H1 (cell line): Measurements from ENCODE around the gene MREG. TPM values are rescaled to one million over a fixed set of nuclear protein-coding genes. Genes with fewer than 3 reads are reported as not detected.

Source experiments
- CTCF ChIA-PET: fragments of 300-600 bp; sonication (Branson Sonifier 250); formaldehyde crosslinking; loops from one replicate; lab custom pipeline; 2021; ENCODE audit not compliant: partially characterized antibody; lab: Charles Lee
- POLR2A ChIA-PET: fragments of 300-600 bp; sonication (Branson Sonifier 250); formaldehyde crosslinking; loops from one replicate; lab custom pipeline; 2021; ENCODE audit warnings: inconsistent platforms; ENCODE audit not compliant: partially characterized antibody; lab: Charles Lee
- DNase-seq, 2 experiments: peaks; one replicate each; pipeline versions ENCODE4 v3.0.0 to v3.0.0-alpha.2; 2010 to 2022; ENCODE audit warnings: low spot score in 2 of 2, low read depth in 1 of 2, mixed read lengths in 1 of 2
- FAIRE-seq: peaks from 2 replicates; lab custom pipeline; 2011; peaks lifted over from hg19 to GRCh38; lab: Jason Lieb, UNC
- H2AFZ ChIP-seq: 2 replicates; pipeline ENCODE4 v1.8.1; 2012; ENCODE audit warnings: low read length, inconsistent platforms
- H2AK5ac ChIP-seq: 2 replicates; pipeline ENCODE4 v1.6.1; 2013; ENCODE audit warnings: low read depth, low read length
- H2BK120ac ChIP-seq: replicated peaks from 2 replicates; pipeline ENCODE3; 2013; ENCODE audit warnings: low read depth, low read length, inconsistent platforms
- H2BK12ac ChIP-seq: 2 replicates; pipeline ENCODE4 v1.6.1; 2013; ENCODE audit warnings: low read depth, low read length
- H2BK15ac ChIP-seq: 2 replicates; pipeline ENCODE4 v1.6.1; 2013; ENCODE audit warnings: low read length
- H2BK20ac ChIP-seq: 2 replicates; pipeline ENCODE4 v1.6.1; 2013; ENCODE audit warnings: low read length
- H2BK5ac ChIP-seq: 2 replicates; pipeline ENCODE4 v1.6.1; 2013; ENCODE audit warnings: low read depth, low read length
- H3K14ac ChIP-seq: 2 replicates; pipeline ENCODE4 v1.6.1; 2013; ENCODE audit warnings: inconsistent platforms; ENCODE audit not compliant: insufficient read length
- H3K18ac ChIP-seq: 2 replicates; pipeline ENCODE4 v1.6.1; 2013; ENCODE audit warnings: low read length; ENCODE audit errors: extremely low read depth
- H3K23ac ChIP-seq: 2 replicates; pipeline ENCODE4 v1.6.1; 2013; ENCODE audit warnings: inconsistent platforms; ENCODE audit not compliant: insufficient read length
- H3K23me2 ChIP-seq: 2 replicates; pipeline ENCODE4 v1.6.1; 2013; ENCODE audit warnings: low read depth, low read length
- H3K27ac ChIP-seq: 2 replicates; pipeline ENCODE4 v1.6.1; 2011; ENCODE audit warnings: low read depth, low read length, inconsistent platforms
- H3K27me3 ChIP-seq, 4 experiments: replicated peaks in 1 of 4; 1 replicate in 1 of 4; 2 replicates in 3 of 4; pipeline versions ENCODE4 v1.6.1 to v1.8.1; 2011 to 2013; ENCODE audit warnings: low read length in 3 of 4, mild to moderate bottlenecking in 3 of 4, inconsistent platforms in 2 of 4, mixed read lengths in 2 of 4, moderate library complexity in 1 of 4; ENCODE audit not compliant: control insufficient read depth in 3 of 4, insufficient read depth in 3 of 4; ENCODE audit errors: extremely low read depth in 1 of 4
- H3K36me3 ChIP-seq, 4 experiments: 2 replicates each; pipeline versions ENCODE4 v1.6.1 to v1.8.1; 2011 to 2013; ENCODE audit warnings: mild to moderate bottlenecking in 4 of 4, low read length in 3 of 4, moderate library complexity in 2 of 4, control low read depth in 1 of 4, inconsistent platforms in 1 of 4; ENCODE audit not compliant: insufficient read depth in 4 of 4, control insufficient read depth in 2 of 4
- H3K4ac ChIP-seq: replicated peaks from 2 replicates; pipeline ENCODE3; 2013; ENCODE audit warnings: low read length, low read depth, mixed read lengths, inconsistent platforms; ENCODE audit not compliant: insufficient read length
- H3K4me1 ChIP-seq, 4 experiments: replicated peaks in 1 of 4; 1 replicate in 1 of 4; 2 replicates in 3 of 4; pipeline versions ENCODE4 v1.6.1 to v1.8.1; 2011 to 2013; ENCODE audit warnings: low read length in 3 of 4, inconsistent platforms in 2 of 4, mixed read lengths in 1 of 4; ENCODE audit not compliant: insufficient read depth in 4 of 4, control insufficient read depth in 3 of 4
- H3K4me2 ChIP-seq, 2 experiments: 2 replicates each; pipeline versions ENCODE4 v1.6.1 to v1.8.1; 2011 to 2013; ENCODE audit warnings: low read depth in 2 of 2, low read length in 2 of 2, control low read depth in 1 of 2, inconsistent platforms in 1 of 2, mild to moderate bottlenecking in 1 of 2; ENCODE audit not compliant: insufficient read depth in 1 of 2
- H3K4me3 ChIP-seq, 4 experiments: fragments of 200-600, 300-600 bp in 1 of 4; sonication (generic), shearing (Covaris generic), sonication (Bioruptor Twin) in 1 of 4; 2 replicates each; pipeline versions ENCODE4 v1.5.1 to v1.8.1; 2011 to 2016; ENCODE audit warnings: low read length in 4 of 4, low read depth in 3 of 4, control low read depth in 2 of 4, inconsistent platforms in 2 of 4, mild to moderate bottlenecking in 2 of 4, mixed read lengths in 1 of 4, moderate library complexity in 1 of 4; ENCODE audit not compliant: insufficient read depth in 2 of 4; ENCODE audit errors: extremely low read depth in 1 of 4
- H3K56ac ChIP-seq: replicated peaks from 2 replicates; pipeline ENCODE3; 2013; ENCODE audit warnings: low read depth, mild to moderate bottlenecking, mixed read lengths, low read length, inconsistent platforms; ENCODE audit not compliant: insufficient read length
- H3K79me1 ChIP-seq: 2 replicates; pipeline ENCODE4 v1.6.1; 2013; ENCODE audit warnings: low read depth, low read length, control low read depth
- H3K79me2 ChIP-seq, 2 experiments: 2 replicates each; pipeline versions ENCODE4 v1.6.1 to v1.8.1; 2012 to 2013; ENCODE audit warnings: low read length in 2 of 2, mild to moderate bottlenecking in 2 of 2, inconsistent platforms in 1 of 2; ENCODE audit not compliant: insufficient read depth in 2 of 2, control insufficient read depth in 1 of 2
- H3K9ac ChIP-seq, 4 experiments: replicated peaks in 1 of 4; 1 replicate in 1 of 4; 2 replicates in 3 of 4; pipeline versions ENCODE4 v1.6.1 to v1.8.1; 2011 to 2013; ENCODE audit warnings: low read depth in 3 of 4, low read length in 3 of 4, control low read depth in 2 of 4, mild to moderate bottlenecking in 2 of 4, moderate library complexity in 2 of 4, inconsistent platforms in 1 of 4; ENCODE audit errors: extremely low read depth in 1 of 4
- H3K9me3 ChIP-seq, 2 experiments: 2 replicates each; pipeline versions ENCODE4 v1.6.1 to v1.8.1; 2012 to 2013; ENCODE audit warnings: mild to moderate bottlenecking in 2 of 2, moderate library complexity in 2 of 2, control low read depth in 1 of 2, inconsistent platforms in 1 of 2, low read depth in 1 of 2, low read length in 1 of 2, mixed read lengths in 1 of 2; ENCODE audit not compliant: insufficient read depth in 2 of 2
- H4K20me1 ChIP-seq, 2 experiments: replicated peaks in 1 of 2; 2 replicates each; pipeline versions ENCODE3 to v1.8.1; 2011 to 2013; ENCODE audit warnings: inconsistent platforms in 2 of 2, low read length in 2 of 2, mild to moderate bottlenecking in 1 of 2; ENCODE audit not compliant: insufficient read depth in 2 of 2, control insufficient read depth in 1 of 2
- H4K5ac ChIP-seq: 2 replicates; pipeline ENCODE4 v1.6.1; 2013; ENCODE audit warnings: low read length, low read depth, mixed read lengths, inconsistent platforms; ENCODE audit not compliant: insufficient read length
- H4K8ac ChIP-seq: 2 replicates; pipeline ENCODE4 v1.8.0; 2013; ENCODE audit warnings: mild to moderate bottlenecking, moderate library complexity, low read length, inconsistent platforms; ENCODE audit not compliant: insufficient read depth; ENCODE audit errors: extremely low read depth
- H4K91ac ChIP-seq: replicated peaks from 2 replicates; pipeline ENCODE3; 2013; ENCODE audit warnings: low read length, mixed read lengths, inconsistent platforms; ENCODE audit not compliant: insufficient read length
- EZH2 ChIP-seq: fragments of 200-600 bp; sonication (generic); IDR thresholded peaks from 2 replicates; pipeline ENCODE4 v1.7.1; 2012; ENCODE audit warnings: low read depth, mild to moderate bottlenecking, moderate library complexity, low read length, inconsistent platforms; ENCODE audit not compliant: severe bottlenecking
- HDAC6 ChIP-seq: IDR thresholded peaks from one replicate; pipeline ENCODE4 v1.7.1; 2012; ENCODE audit warnings: low read depth, mild to moderate bottlenecking, inconsistent platforms, low read length, moderate library complexity
- KDM1A ChIP-seq: fragments of 200-600, 300-600 bp; sonication (generic); IDR thresholded peaks from 2 replicates; pipeline ENCODE4 v1.7.1; 2016; ENCODE audit warnings: mild to moderate bottlenecking, low read length, borderline replicate concordance
- MAFK ChIP-seq: IDR thresholded peaks from 2 replicates; pipeline ENCODE4 v1.6.1; 2012; ENCODE audit warnings: low read depth, mild to moderate bottlenecking, improper control_type of control experiment, low read length
- SIX5 ChIP-seq: IDR thresholded peaks from 2 replicates; pipeline ENCODE4 v1.6.1; 2011; ENCODE audit warnings: mild to moderate bottlenecking, low read depth, low read length
- TBP ChIP-seq: IDR thresholded peaks from 2 replicates; pipeline ENCODE4 v1.6.1; 2011; ENCODE audit warnings: low read depth, low read length, improper control_type of control experiment
- WGBS, 2 experiments: shearing (Covaris generic) in 1 of 2; methylation state at CpG; one replicate each; pipeline versions ENCODE4 v1.1.6 to v1.1.7; 2013 to 2015; ENCODE audit warnings: low lambda C conversion rate in 2 of 2, mixed read lengths in 2 of 2, inconsistent platforms in 1 of 2, low coverage in 1 of 2, missing lambda C conversion rate in 1 of 2; ENCODE audit not compliant: insufficient replicate concordance in 2 of 2, insufficient coverage in 1 of 2, insufficient read length in 1 of 2; ENCODE audit errors: extremely low coverage in 1 of 2, missing lambda C conversion rate in 1 of 2; 5-methylcytosine and 5-hydroxymethylcytosine counted together
- polyA plus RNA-seq, 7 experiments: library from polyadenylated mRNA; depleted of rRNA in 3 of 7; stranded (reverse) in 5 of 7; unstranded in 2 of 7; fragments of >200 nt in 5 of 7; fragments of 200-250 nt in 2 of 7; gene quantifications; 1 replicate in 5 of 7; 2 replicates in 1 of 7; 4 replicates in 1 of 7; pipeline versions ENCODE4 v1.2.1 to v1.2.3, GENCODE V29; 2011 to 2013; ENCODE audit warnings: missing spikeins in 2 of 7, mixed read lengths in 2 of 7
- total RNA-seq: library from RNA; stranded (reverse); fragmentation: NEBNext Ultra II Directional; extraction: Animal tissue kit (Norgen Biotek cat#: 25700); gene quantifications from 2 replicates; pipeline ENCODE4 v1.2.1, GENCODE V29; 2021

Gene MREG
- total and polyA plus RNA-seq, 2 of the 8 experiments (the other 6 are each of a cell fraction or from before 2014, with no cell fraction given): 7.5 to 31.9 TPM

- Histone ChIP-seq H4K20me1 (peaks cover 0 to 2% of the 10 kb centered on the region in 2 experiments), H3K36me3 (no peaks in the 10 kb centered on the region; a peak in 1 of 8 replicates), H3K4ac (no peak overlapping the region), H4K5ac (no peak overlapping the region), H3K9ac (no peak overlapping the region), H2BK20ac (no peak overlapping the region), H2BK5ac (no peak overlapping the region), H3K79me1 (peaks cover 10% of the 10 kb centered on the region), H3K14ac (no peak overlapping the region), H2BK12ac (no peak overlapping the region), H2BK120ac (no peak overlapping the region), H2AK5ac (no peak overlapping the region), H3K27me3 (no peaks in the 10 kb centered on the region), H4K8ac (no peak overlapping the region), H3K18ac (no peak overlapping the region), H3K27ac (no peak overlapping the region), H3K56ac (no peak overlapping the region), H2AFZ (no peak overlapping the region), H3K4me3 (no peak overlapping the region), H2BK15ac (no peak overlapping the region), H3K23me2 (no peaks in the 10 kb centered on the region), H4K91ac (no peak overlapping the region), H3K79me2 (peaks cover 0 to 61% of the 10 kb centered on the region in 2 experiments; a peak in 2 of 4 replicates), H3K9me3 (peaks cover 0 to 4% of the 10 kb centered on the region in 2 experiments; a peak in 1 of 4 replicates), H3K23ac (no peak overlapping the region), H3K4me1 (peaks cover 0 to 12% (median 3%) of the 10 kb centered on the region in 4 experiments; a peak in 2 of 7 replicates), H3K4me2 (no peak overlapping the region)
- DNase-seq (no peak), FAIRE-seq (no peak)
- CTCF ChIA-PET: interaction anchor here (4.5 kb wide), 1 partner anchor 54 kb away, joined by 23 read pairs; no protein-coding TSS in a partner anchor
- 93% methylated on average over 6 of the region's 6 CpGs; no CpG with 5 or more reads in 1 of the 2 experiments for WGBS, 2 experiments
- POLR2A ChIA-PET: interaction anchor here (0.8 to 1.4 kb wide), 3 partner anchors 17 to 140 kb away, joined by 3 to 5 read pairs (median 3); partner anchors contain the start of gene XRCC5
- TF ChIP-seq SIX5 (no peak), KDM1A (no peak), HDAC6 (no peak), MAFK (no peak), TBP (no peak), EZH2 (no peak)
These were observed 44.1 kb downstream of the MREG start for GRCh38 chr2:215969131-215969841.
